ENCODE results near the gene PTPRM.

PTPRM gene

DNA sequence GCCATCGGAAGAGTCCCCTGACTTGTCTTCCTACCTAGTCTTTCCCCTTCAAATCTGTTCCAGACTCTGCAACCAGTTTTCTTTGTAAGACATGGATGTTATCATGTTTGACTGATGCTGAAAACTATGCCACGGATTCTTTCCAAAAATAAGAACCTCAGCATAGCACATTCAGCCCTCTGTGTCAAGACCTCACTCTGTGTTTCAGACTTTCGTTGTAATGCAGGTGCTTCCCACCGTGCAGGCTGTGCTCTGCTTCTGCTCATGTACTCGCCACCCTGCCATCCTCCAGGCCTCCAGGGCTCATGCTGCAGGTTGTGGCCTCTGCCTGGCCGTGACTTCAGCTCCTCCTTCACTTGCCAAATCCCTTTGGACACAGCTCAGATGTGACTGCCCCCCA lies 695.1 kb downstream of the PTPRM start:
- TF ChIP-seq, protein P1, sequence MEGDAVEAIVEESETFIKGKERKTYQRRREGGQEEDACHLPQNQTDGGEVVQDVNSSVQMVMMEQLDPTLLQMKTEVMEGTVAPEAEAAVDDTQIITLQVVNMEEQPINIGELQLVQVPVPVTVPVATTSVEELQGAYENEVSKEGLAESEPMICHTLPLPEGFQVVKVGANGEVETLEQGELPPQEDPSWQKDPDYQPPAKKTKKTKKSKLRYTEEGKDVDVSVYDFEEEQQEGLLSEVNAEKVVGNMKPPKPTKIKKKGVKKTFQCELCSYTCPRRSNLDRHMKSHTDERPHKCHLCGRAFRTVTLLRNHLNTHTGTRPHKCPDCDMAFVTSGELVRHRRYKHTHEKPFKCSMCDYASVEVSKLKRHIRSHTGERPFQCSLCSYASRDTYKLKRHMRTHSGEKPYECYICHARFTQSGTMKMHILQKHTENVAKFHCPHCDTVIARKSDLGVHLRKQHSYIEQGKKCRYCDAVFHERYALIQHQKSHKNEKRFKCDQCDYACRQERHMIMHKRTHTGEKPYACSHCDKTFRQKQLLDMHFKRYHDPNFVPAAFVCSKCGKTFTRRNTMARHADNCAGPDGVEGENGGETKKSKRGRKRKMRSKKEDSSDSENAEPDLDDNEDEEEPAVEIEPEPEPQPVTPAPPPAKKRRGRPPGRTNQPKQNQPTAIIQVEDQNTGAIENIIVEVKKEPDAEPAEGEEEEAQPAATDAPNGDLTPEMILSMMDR (IDR thresholded peaks at IDR 0.05; ENCODE audit: low read depth, low read length) = no peak
- no peak overlapping the region for H3K4me3 ChIP-seq (ENCODE audit: low read depth, low read length)

DNA sequence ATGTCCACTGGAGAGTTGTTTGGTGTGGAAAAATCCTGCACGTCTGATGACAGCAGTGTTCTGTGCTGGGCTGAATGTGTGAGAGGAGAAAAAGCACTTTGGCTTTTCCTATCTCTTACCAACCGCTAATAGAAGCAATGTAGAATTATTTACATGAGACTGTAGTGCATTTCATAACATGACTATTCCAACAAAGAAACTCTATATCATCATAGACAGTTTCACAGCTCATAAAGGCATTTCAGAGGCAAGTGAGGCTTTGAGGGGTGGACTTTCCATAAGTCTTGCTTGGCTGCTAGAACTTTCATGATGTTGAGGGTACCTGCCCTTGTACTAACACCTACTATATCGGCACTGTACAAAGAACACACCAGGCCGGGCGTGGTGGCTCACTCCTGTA lies 697.0 kb downstream of the PTPRM start:
- no peak overlapping the region for H3K4me3 ChIP-seq (ENCODE audit: low read depth, low read length)
- TF ChIP-seq, protein P1 (IDR thresholded peaks at IDR 0.05; ENCODE audit: low read depth, low read length) = no peak

DNA sequence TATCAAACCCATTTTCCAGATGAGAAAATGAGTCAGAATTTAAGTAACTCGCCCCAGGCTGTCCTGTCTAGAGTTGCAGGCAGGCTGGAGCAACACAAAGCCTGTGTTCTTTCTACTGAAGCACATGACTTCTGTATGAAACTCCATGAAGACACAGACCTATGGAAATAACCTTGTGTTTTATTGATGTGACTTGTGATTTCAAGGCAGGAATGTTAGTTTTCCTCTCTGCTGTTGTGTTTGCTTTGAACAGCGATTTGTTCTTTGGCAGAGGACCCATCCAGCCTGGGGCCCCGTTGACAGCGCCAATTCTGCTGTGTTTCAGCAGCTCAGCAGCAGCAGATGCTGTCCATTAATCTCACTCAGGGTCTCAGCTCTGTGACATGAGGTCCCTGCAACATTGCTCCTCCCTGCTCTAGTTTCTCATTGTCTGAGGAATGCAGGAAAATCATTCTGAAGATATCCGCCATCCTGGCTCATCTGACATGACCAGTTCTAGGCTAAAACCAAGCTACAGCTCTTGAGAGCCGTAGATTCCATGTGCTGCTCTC lies 697.8 kb downstream of the PTPRM start:
- TF ChIP-seq, protein P1 (IDR thresholded peaks at IDR 0.05; ENCODE audit: low read depth, low read length) = no peak
- H3K4me3 ChIP-seq (ENCODE audit: low read depth, low read length) = no peak overlapping the region

DNA sequence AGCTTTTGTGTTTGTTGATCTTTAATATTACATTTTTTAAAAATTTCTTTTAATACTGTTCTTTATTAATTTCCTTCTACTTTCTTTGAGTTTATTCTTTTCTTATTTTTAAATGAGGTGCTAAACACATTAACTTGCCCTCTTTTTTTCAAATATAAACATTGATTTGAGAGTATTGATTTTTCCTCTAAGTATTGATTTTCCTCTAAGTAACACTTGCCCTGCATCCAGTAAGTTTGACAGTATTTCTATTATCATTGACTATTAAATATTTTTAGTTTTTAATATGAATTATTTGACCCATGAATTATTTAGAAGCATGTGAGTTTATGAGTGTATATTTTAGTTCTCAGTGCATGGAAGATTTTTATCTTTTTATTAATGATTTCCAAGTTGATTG lies 705.1 kb downstream of the PTPRM start:
- no peak overlapping the region for H3K4me3 ChIP-seq (ENCODE audit: low read depth, low read length)
- TF ChIP-seq, protein P1 (IDR thresholded peaks at IDR 0.05; ENCODE audit: low read depth, low read length) = no peak

DNA sequence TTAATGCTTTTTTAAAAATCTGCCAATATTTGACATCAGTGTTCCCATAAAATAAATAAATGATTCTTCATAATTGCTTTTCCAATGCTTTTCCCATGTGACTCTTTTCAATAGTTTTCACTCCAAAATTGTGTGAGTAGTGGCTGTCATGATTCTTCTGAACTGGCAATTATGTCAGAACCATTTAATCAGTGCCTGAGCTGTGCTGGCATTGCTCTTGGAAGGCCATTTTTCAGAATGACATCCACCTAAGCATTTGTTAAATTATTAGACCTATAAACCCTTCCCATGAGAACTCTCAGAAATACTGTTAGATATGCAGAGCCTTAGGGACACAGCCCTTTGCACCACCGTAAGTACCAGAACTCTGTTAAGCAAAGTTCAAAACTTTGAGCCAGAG lies 707.3 kb downstream of the PTPRM start:
- TF ChIP-seq, protein P1 (IDR thresholded peaks at IDR 0.05; ENCODE audit: low read depth, low read length) = no peak
- H3K4me3 ChIP-seq (ENCODE audit: low read depth, low read length) = no peak overlapping the region

DNA sequence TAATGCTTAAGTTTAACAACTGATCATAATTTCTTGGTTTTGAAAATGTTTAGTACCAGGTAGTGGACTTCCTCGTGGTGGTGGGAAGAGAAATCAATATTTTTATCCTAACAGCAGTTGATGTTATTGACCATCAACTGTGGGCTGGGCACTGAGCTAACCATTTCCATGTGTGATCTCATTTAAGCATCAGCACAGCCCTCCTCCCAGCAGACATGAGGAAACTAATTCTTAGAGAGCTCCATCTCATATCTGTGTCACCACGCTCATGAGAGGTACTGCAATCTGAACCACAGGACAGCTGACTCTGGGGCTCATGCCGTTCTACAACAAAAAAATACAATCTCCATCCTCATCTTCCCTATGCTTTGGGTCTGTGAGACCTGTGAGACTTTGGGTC lies 709.3 kb downstream of the PTPRM start:
- no peak overlapping the region for H3K4me3 ChIP-seq (ENCODE audit: low read depth, low read length)
- TF ChIP-seq, protein P1 (IDR thresholded peaks at IDR 0.05; ENCODE audit: low read depth, low read length) = no peak

DNA sequence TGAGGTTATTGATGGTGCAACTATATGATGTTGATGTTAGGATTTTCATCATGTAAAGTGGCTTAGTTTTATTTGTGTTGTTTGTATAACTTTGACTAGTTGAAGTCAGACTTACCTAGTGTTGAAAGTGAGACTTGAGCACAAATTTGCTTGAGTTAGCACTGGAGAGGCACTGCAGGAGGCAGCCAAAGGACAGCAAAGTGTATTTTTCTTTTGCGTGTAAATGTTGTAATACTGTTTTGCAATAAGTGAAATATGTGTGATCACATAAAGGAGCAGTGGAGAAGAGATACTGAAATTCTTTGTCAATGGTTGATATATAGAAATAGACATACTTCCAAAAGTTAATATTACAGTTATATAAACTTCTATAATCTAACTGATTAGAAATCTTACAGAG lies 710.2 kb downstream of the PTPRM start:
- H3K4me3 ChIP-seq (ENCODE audit: low read depth, low read length) = no peak overlapping the region
- TF ChIP-seq, protein P1 (IDR thresholded peaks at IDR 0.05; ENCODE audit: low read depth, low read length) = no peak

Data from WI38 (cell line).